Keratinocyte (primary cell): ENCODE measurements around the gene RABL6.

Experiments used
- CTCF ChIP-seq, 3 experiments: IDR thresholded peaks in 1 of 3; conservative IDR thresholded peaks in 1 of 3; optimal IDR thresholded peaks in 1 of 3; 2 replicates in 2 of 3; 3 replicates in 1 of 3; pipeline versions ENCODE3 to v1.5.1; 2011; ENCODE audit warnings: low read length in 3 of 3, mild to moderate bottlenecking in 3 of 3, moderate library complexity in 2 of 3, control low read depth in 1 of 3, inconsistent platforms in 1 of 3; ENCODE audit not compliant: insufficient read depth in 2 of 3; ENCODE audit errors: extremely low read depth in 1 of 3
- EZH2 ChIP-seq: IDR thresholded peaks from one replicate; pipeline ENCODE4 v1.6.1; 2012; ENCODE audit warnings: inconsistent platforms, mild to moderate bottlenecking, low read length, moderate library complexity

GRCh38 chr9:136851941-136852663 lies 44.4 kb downstream of the RABL6 start, which contains the start of gene MAMDC4:
- TF ChIP-seq CTCF (optimal IDR thresholded peaks at IDR 0.05 in 1 of 3, IDR thresholded peaks at IDR 0.05 in 1 of 3, conservative IDR thresholded peaks at IDR 0.05 in 1 of 3; ENCODE audit: extremely low read depth in 1 of 3, insufficient read depth in 2 of 3, low read length in 3 of 3) (no peak), EZH2 (no peak)
